Breast epithelium (tissue), 3 donors: ENCODE data around the gene HEPACAM.

Source experiments
- POLR2A ChIP-seq: fragments of 450-650 bp; IDR thresholded peaks from one replicate; pipeline ENCODE4 v1.6.1; 2016; ENCODE audit warnings: antibody characterized with exemption, mild to moderate bottlenecking, moderate library complexity
- TF ChIP-seq, protein P1 (sequence below), 3 donors: fragments of 450-650 bp; IDR thresholded peaks; one replicate each; pipeline ENCODE4 v1.5.1; 2016 to 2017; ENCODE audit warnings: antibody characterized with exemption in 3 of 3, mild to moderate bottlenecking in 3 of 3, moderate library complexity in 3 of 3

DNA sequence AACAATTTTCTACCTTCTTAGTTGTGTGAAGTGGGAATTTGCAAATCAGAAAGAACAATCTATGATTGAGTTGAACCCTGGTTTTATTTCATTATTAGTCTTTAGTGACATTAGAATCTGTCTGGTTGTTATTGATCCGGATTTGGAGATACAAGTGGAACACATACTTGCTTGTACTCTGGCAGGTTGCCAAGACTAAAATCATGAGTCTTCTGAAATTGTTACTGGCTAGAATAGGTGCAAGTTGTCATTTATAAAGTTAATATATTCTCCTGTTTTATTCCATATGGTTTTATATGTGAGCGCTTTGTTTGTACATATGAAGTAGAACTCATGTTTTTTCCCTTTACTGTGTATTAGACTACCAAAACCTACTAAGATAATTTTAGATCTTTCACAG lies 41.2 kb upstream of the HEPACAM start:
- TF ChIP-seq, protein P1, sequence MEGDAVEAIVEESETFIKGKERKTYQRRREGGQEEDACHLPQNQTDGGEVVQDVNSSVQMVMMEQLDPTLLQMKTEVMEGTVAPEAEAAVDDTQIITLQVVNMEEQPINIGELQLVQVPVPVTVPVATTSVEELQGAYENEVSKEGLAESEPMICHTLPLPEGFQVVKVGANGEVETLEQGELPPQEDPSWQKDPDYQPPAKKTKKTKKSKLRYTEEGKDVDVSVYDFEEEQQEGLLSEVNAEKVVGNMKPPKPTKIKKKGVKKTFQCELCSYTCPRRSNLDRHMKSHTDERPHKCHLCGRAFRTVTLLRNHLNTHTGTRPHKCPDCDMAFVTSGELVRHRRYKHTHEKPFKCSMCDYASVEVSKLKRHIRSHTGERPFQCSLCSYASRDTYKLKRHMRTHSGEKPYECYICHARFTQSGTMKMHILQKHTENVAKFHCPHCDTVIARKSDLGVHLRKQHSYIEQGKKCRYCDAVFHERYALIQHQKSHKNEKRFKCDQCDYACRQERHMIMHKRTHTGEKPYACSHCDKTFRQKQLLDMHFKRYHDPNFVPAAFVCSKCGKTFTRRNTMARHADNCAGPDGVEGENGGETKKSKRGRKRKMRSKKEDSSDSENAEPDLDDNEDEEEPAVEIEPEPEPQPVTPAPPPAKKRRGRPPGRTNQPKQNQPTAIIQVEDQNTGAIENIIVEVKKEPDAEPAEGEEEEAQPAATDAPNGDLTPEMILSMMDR (IDR thresholded peaks at IDR 0.05) = no peak
- TF ChIP-seq POLR2A = no peak
